ENCODE results near the gene CELA3A. TPM values are rescaled to one million over a fixed set of nuclear protein-coding genes. Genes with fewer than 3 reads are reported as not detected.

Gene CELA3A
- total and polyA plus RNA-seq, 10 of the 15 experiments (the other 5 are each of a cell fraction or from before 2014, with no cell fraction given) = 7.6 TPM; not detected in 9

DNA sequence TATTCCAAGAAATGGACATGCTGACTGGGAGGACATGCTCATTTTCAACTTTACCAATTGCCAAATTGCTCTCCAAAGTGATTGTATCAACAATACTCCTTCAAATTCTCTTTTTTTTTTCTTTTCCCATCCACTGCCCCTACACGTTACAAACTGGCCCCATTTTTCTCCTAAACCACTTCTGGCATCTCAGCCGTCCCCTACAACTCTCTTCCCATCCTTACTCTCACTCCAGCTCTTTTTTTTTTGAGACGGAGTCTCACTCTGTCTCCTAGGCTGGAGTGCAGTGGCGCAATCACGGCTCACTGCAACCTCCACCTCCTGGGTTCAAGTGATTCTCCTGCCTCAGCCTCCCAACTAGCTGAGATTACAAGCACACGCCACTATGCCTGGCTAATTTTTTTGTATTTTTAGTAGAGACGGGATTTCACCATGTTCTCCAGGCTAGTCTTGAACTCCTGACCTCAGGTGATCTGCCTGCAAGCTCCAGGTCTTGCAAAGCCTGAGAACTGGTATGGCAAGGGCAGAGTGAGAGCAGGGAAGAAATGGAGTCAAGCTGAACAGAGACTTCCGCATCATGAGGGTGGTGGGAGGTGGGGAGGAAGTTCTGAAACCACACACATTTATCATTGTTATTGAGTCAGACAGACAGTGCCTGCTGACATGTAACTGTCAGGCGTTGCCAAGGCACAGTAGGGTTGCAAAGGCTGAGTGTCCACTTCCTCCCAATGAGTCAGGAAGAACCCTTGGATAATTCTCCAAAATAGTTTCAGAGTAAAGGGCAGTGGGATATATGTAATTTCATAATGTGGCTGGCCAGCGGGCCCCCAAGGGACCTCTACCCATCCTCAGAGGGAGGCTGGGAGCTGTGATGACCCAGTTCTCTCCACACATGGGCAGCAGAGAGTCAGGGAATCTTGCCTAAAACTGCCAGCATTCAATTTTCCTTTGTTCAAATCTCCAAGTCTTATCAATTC is 17.4 kb downstream of the CELA3A start:
- Histone ChIP-seq H3K27me3 (replicated peaks in 1 of 2; ENCODE audit: control insufficient read depth in 2 of 2, insufficient read depth in 2 of 2, low read length in 1 of 2) (no peaks in the 10 kb centered on the region), H3K36me3 (ENCODE audit: control insufficient read depth in 2 of 2, insufficient read depth in 2 of 2, low read length in 1 of 2) (no peaks in the 10 kb centered on the region), H3K9ac (ENCODE audit: control insufficient read depth, insufficient read depth, low read length) (peak overlapping the region; percentile 25; the same call in 1 of the 2 replicates), H3K4me3 (no peak overlapping the region), H2AFZ (ENCODE audit: control insufficient read depth, low read depth, low read length) (peak overlapping the region; percentile 91), H3K27ac (ENCODE audit: control insufficient read depth, insufficient read depth) (peak overlapping the region; percentile 49), H4K20me1 (ENCODE audit: control insufficient read depth, insufficient read depth) (no peaks in the 10 kb centered on the region), H3K79me2 (ENCODE audit: control insufficient read depth, insufficient read depth, low read length) (no peaks in the 10 kb centered on the region; the same call in 1 of the 2 replicates), H3K9me3 (replicated peaks; ENCODE audit: control insufficient read depth, insufficient read depth, low read length) (no peaks in the 10 kb centered on the region), H3K4me1 (ENCODE audit: control insufficient read depth, insufficient read depth, low read length) (peaks cover 14% of the 10 kb centered on the region), H3K4me2 (ENCODE audit: control insufficient read depth, insufficient read depth) (peak overlapping the region; percentile 65)
- ChIA-PET CTCF (interaction anchor here (0.7 to 2.0 kb wide), 9 partner anchors 19 to 485 kb away, joined by 3 to 10 read pairs (median 3); partner anchors contain the start of gene CDC42), RAD21 (ENCODE audit: unreplicated experiment) (interaction anchor here (0.8 to 2.3 kb wide), 9 partner anchors 12 to 257 kb away, joined by 3 to 6 read pairs (median 3); no protein-coding TSS in a partner anchor), POLR2A (interaction anchor here (0.6 to 1.5 kb wide), 6 partner anchors 19 to 357 kb away, joined by 3 to 4 read pairs (median 3); partner anchors contain the start of gene CDC42), SMC1A (ENCODE audit: uncharacterized antibody, unreplicated experiment) (interaction anchor here (1.0 to 2.3 kb wide), 6 partner anchors 9 to 256 kb away, joined by 3 to 6 read pairs (median 4); no protein-coding TSS in a partner anchor)
- BruUV-seq (replicated peaks) = no TSS peak
- in situ Hi-C loops (cut with MboI) (no loop called here), intact Hi-C loops (cut with micrococcal nuclease; ENCODE audit: unreplicated experiment) (no loop called here)
- peak; percentile 99 for FAIRE-seq
- peak; percentile 80 for DNase-seq (ENCODE audit: low read depth, low spot score)
- ATAC-seq = peak; percentile 94
- WGBS (ENCODE audit: insufficient coverage, insufficient replicate concordance, low lambda C conversion rate, missing lambda C conversion rate) = 54% methylated on average over 10 of the region's 10 CpGs
- TF ChIP-seq CHD1 (IDR thresholded peaks at IDR 0.05; ENCODE audit: low read depth, low read length) (no peak), ZNF622 (IDR thresholded peaks at IDR 0.05) (no peak), ETV6 (conservative IDR thresholded peaks at IDR 0.05 in 1 of 2, IDR thresholded peaks at IDR 0.05 in 1 of 2; ENCODE audit: borderline replicate concordance in 1 of 2, low read depth in 1 of 2) (peak in 1 of 2 experiments; percentile 60; a peak in 1 of 4 replicates), EZH2 (IDR thresholded peaks at IDR 0.05; ENCODE audit: borderline replicate concordance, control insufficient read depth, low read depth, low read length) (no peak), LARP7 (IDR thresholded peaks at IDR 0.05) (peak; percentile 46; the same call in 1 of the 2 replicates), EED (IDR thresholded peaks at IDR 0.05; ENCODE audit: low read depth) (peak; percentile 55; the same call in 1 of the 2 replicates), HCFC1 (IDR thresholded peaks at IDR 0.05; ENCODE audit: low read length) (no peak), POLR2AphosphoS2 (IDR thresholded peaks at IDR 0.05; ENCODE audit: low read depth, low read length) (no peak), PAX5 (IDR thresholded peaks at IDR 0.05; ENCODE audit: borderline replicate concordance, low read depth, low read length) (no peak), BHLHE40 (IDR thresholded peaks at IDR 0.05; ENCODE audit: borderline replicate concordance in 1 of 2, low read depth in 2 of 2, low read length in 1 of 2) (peak in 1 of 2 experiments; percentile 58; a peak in 1 of 4 replicates), GABPA (IDR thresholded peaks at IDR 0.05; ENCODE audit: low read depth) (no peak), SMC3 (IDR thresholded peaks at IDR 0.05; ENCODE audit: borderline replicate concordance, low read length) (peak; percentile 18; the same call in 1 of the 2 replicates), KDM1A (IDR thresholded peaks at IDR 0.05; ENCODE audit: borderline replicate concordance) (no peak), SMARCA5 (IDR thresholded peaks at IDR 0.05) (0 out of 2 replicates have a peak, but pooled peaks have one; percentile 49), SUZ12 (IDR thresholded peaks at IDR 0.05; ENCODE audit: unreplicated experiment) (no peak), CREB1 (IDR thresholded peaks at IDR 0.05; ENCODE audit: low read depth) (peak; percentile 75), NRF1 (conservative IDR thresholded peaks at IDR 0.05; ENCODE audit: low read depth, low read length) (no peak), ZBED1 (IDR thresholded peaks at IDR 0.05; ENCODE audit: borderline replicate concordance) (peak; percentile 41; the same call in 1 of the 2 replicates), CREM (IDR thresholded peaks at IDR 0.05; ENCODE audit: low read depth) (peak; percentile 65; the same call in 1 of the 2 replicates), ZNF274 (IDR thresholded peaks at IDR 0.05; ENCODE audit: insufficient read depth, insufficient read length) (no peak)
- TF ChIP-seq, protein P1, sequence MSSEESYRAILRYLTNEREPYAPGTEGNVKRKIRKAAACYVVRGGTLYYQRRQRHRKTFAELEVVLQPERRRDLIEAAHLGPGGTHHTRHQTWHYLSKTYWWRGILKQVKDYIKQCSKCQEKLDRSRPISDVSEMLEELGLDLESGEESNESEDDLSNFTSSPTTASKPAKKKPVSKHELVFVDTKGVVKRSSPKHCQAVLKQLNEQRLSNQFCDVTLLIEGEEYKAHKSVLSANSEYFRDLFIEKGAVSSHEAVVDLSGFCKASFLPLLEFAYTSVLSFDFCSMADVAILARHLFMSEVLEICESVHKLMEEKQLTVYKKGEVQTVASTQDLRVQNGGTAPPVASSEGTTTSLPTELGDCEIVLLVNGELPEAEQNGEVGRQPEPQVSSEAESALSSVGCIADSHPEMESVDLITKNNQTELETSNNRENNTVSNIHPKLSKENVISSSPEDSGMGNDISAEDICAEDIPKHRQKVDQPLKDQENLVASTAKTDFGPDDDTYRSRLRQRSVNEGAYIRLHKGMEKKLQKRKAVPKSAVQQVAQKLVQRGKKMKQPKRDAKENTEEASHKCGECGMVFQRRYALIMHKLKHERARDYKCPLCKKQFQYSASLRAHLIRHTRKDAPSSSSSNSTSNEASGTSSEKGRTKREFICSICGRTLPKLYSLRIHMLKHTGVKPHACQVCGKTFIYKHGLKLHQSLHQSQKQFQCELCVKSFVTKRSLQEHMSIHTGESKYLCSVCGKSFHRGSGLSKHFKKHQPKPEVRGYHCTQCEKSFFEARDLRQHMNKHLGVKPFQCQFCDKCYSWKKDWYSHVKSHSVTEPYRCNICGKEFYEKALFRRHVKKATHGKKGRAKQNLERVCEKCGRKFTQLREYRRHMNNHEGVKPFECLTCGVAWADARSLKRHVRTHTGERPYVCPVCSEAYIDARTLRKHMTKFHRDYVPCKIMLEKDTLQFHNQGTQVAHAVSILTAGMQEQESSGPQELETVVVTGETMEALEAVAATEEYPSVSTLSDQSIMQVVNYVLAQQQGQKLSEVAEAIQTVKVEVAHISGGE (CRISPR knock-in tag; IDR thresholded peaks at IDR 0.05) = no peak

All from GM12878 (cell line).